Measurements from ENCODE around the gene USP13. TPM values are rescaled to one million over a fixed set of nuclear protein-coding genes. Genes with fewer than 3 reads are reported as not detected.

The USP13 gene
- total and polyA plus RNA-seq, 2 donors, result 6.4 to 12.1 TPM

DNA sequence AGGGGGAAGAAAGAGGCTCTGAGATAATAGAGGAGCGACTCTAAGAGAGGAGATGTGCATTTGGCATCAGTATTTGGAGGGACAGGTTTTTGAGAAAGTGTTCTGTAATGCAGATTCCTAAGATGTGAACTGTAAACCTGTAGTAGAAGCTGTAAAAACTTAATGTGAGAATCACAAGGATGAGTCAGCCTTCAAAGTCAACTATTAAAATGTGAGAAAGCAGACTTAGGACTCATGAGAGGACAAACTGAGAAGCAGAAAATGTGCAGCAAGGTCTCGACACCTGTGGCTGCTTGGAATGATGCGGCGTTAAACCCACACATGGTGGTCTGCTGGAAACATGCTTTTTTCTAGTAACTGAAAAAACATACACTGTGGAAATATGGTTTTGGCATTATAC lies 36.0 kb downstream of the USP13 start:
- WGBS, result 93% methylated on average over 4 of the region's 4 CpGs
- DNase-seq (ENCODE audit: extremely low spot score), result no peak
- no peak overlapping the region for H3K27ac ChIP-seq (ENCODE audit: low read depth)
- H3K36me3 ChIP-seq (ENCODE audit: insufficient read depth), result peaks cover 1% of the 10 kb centered on the region
- H3K4me3 ChIP-seq (ENCODE audit: low read depth, low read length), result no peak overlapping the region
- H3K4me1 ChIP-seq (ENCODE audit: insufficient read depth), result no peaks in the 10 kb centered on the region

- DNase-seq (ENCODE audit: extremely low spot score), result no peak
- peaks cover 1% of the 10 kb centered on the region for H3K36me3 ChIP-seq (ENCODE audit: insufficient read depth)
- WGBS, result 96% methylated on average over 6 of the region's 6 CpGs
- H3K4me3 ChIP-seq (ENCODE audit: low read depth, low read length), result no peak overlapping the region
- no peaks in the 10 kb centered on the region for H3K4me1 ChIP-seq (ENCODE audit: insufficient read depth)
- H3K27ac ChIP-seq (ENCODE audit: low read depth), result no peak overlapping the region
Measured at GRCh38 chr3:179694731-179695130, 41.9 kb downstream of the USP13 start.

DNA sequence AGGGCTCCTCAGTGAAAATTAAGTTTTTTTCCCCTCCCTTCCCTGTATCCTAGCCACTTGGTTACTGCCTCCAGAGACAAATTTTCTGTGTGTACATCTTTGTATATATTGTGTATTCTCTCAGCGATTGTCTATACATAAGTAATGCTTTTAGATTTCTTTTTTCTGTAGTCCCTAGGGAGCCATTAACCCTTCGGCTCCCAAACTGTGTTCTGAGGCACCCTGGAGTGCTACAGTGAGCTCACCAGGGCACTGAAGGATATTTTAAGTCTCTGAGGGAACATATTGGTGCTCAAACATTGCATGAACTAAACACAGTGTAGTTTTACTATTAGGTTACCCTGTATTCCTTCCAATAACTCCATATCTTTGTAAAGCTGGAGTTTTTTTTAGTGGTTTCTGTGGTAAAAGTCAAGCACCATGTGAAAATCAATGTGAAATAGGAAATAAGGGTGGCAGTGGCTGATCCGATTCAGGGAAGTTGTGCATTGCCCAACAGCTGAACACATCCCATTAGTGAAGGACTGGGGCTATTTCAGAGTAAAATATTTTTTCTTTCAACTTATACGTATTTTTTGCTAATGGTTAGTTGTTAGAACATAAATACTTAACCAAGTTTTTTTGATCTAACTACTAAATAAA lies 43.0 kb downstream of the USP13 start:
- no peak overlapping the region for H3K27ac ChIP-seq (ENCODE audit: low read depth)
- no peak overlapping the region for H3K4me3 ChIP-seq (ENCODE audit: low read depth, low read length)
- H3K4me1 ChIP-seq (ENCODE audit: insufficient read depth), result no peaks in the 10 kb centered on the region
- H3K36me3 ChIP-seq (ENCODE audit: insufficient read depth), result peaks cover 1% of the 10 kb centered on the region
- WGBS, result 82% methylated on average over 4 of the region's 4 CpGs
- DNase-seq (ENCODE audit: extremely low spot score), result no peak

DNA sequence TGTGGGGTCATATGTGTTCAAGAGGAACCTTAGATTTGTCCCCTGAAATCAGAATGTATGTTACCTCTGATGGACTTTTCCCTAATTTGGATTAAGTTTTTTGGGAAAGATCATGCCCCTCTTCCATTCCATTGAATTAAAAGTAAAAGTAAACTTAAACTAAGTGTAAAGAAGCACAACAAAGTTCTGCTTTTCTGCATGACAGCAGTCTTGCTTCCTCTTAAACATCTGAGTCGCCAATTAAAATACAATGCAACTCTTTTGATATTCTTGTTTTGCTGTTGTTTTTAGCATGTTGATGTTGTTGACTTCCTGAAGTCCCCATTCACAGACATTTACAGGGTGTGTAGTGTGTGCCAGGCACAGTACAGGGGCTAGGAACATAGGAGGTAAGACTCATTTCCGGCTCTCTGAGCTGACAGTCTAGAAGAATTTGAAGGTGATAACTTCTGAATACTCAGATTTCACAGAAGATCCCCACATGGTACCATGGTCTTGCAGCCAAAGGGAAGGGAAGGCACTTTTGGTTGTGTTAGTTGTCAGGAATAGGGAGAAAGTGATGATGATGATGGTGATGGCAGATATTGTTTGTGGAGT lies 45.0 kb downstream of the USP13 start:
- 87% methylated on average over 2 of the region's 2 CpGs for WGBS
- no peak for DNase-seq (ENCODE audit: extremely low spot score)
- no peak overlapping the region for H3K4me3 ChIP-seq (ENCODE audit: low read depth, low read length)
- no peak overlapping the region for H3K27ac ChIP-seq (ENCODE audit: low read depth)
- no peaks in the 10 kb centered on the region for H3K4me1 ChIP-seq (ENCODE audit: insufficient read depth)
- peaks cover 3% of the 10 kb centered on the region for H3K36me3 ChIP-seq (ENCODE audit: insufficient read depth)

DNA sequence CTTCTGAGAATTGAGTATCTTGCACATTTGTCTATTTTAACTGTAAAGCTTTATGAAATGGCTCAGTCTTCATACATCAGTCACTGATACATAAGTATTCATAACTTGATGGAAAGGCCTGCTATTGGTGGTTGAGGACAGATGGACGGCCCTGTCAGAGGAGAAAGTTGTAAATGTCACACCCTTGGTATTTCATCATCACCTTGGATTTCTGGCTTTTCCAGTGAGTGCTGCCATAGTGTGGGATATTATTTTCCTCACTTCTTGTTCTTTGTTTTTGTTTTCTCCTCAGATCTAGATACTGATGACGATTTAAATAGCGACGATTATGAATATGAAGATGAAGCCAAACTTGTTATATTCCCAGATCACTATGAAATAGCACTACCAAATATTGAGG lies 47.9 kb downstream of the USP13 start:
- no peak overlapping the region for H3K4me3 ChIP-seq (ENCODE audit: low read depth, low read length)
- H3K4me1 ChIP-seq (ENCODE audit: insufficient read depth), result no peaks in the 10 kb centered on the region
- WGBS, result 95% methylated on average over 4 of the region's 4 CpGs

DNA sequence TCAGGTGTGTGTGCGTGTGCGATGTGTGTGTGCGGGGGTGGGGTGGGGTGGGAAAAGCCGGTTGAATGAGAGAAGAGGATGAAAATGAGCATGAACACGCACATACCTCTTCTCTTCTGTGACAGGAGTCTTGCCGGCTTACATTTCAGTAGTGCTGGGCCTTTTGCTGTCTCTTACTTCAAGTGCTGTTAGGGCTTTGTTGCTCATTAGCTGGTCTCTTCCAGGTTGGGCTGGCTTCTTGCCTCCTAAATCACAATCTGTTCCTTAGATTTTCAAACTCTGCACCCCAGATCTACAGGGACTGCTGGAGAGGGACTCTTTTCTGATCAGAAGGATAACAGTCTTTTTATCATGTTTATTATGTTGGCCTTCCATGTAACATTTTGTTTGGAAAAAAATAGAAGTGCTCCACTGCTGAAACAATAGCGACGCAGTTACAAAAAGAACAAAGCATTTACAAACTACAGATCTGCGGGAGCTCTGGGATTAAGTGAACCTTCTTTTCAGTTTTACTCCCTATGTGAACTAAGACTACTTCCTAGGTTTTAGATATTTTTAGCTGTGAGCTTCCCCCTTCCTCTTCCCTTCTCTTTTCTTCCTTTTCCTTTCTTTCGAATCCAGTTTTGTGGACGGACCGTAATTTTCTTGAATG lies 48.5 kb downstream of the USP13 start:
- 86% methylated on average over 12 of the region's 12 CpGs for WGBS
- Histone ChIP-seq H3K4me1 (ENCODE audit: insufficient read depth) (no peaks in the 10 kb centered on the region), H3K36me3 (ENCODE audit: insufficient read depth) (peaks cover 3% of the 10 kb centered on the region), H3K27ac (ENCODE audit: low read depth) (no peak overlapping the region), H3K4me3 (ENCODE audit: low read depth, low read length) (no peak overlapping the region)
- DNase-seq (ENCODE audit: extremely low spot score), result no peak

More for the DNA sequence above, 47.9 kb downstream of the USP13 start:
- H3K27ac ChIP-seq (ENCODE audit: low read depth), result no peak overlapping the region
- peaks cover 3% of the 10 kb centered on the region for H3K36me3 ChIP-seq (ENCODE audit: insufficient read depth)
- DNase-seq (ENCODE audit: extremely low spot score), result no peak

DNA sequence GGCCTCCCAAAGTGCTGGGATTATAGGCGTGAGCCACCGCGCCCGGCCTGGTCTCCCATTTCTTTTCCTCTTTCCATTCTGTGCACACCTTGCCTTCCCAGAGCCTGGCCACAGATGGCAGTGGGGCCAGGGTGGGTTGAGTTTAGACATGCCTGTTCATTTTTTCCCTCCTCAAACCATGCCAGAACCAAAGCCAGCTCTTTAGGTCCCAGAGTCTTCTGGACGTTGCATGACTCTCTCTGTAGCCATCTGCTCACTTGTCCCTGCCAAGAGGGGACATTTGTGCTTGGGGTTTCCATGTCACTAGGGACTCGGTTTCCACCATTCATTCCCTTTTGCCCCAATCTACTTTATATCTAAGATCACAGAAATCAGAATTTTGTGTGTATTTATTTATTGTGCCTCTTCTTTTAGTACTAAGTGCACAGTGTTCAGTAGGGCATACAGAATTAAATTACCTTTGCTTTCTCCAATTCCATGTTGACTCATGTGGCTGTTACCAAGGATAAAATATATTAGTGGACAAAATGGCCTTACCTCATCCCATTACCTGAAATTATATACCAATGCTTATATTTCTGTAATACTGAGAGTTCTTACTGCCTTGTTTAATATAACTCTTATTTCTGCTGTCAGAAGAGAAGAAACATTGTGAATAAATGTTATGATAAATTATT lies 49.6 kb downstream of the USP13 start:
- no peak for DNase-seq (ENCODE audit: extremely low spot score)
- no peak overlapping the region for H3K27ac ChIP-seq (ENCODE audit: low read depth)
- peaks cover 3% of the 10 kb centered on the region for H3K36me3 ChIP-seq (ENCODE audit: insufficient read depth)
- 97% methylated on average over 6 of the region's 6 CpGs for WGBS
- no peaks in the 10 kb centered on the region for H3K4me1 ChIP-seq (ENCODE audit: insufficient read depth)
- H3K4me3 ChIP-seq (ENCODE audit: low read depth, low read length), result no peak overlapping the region

DNA sequence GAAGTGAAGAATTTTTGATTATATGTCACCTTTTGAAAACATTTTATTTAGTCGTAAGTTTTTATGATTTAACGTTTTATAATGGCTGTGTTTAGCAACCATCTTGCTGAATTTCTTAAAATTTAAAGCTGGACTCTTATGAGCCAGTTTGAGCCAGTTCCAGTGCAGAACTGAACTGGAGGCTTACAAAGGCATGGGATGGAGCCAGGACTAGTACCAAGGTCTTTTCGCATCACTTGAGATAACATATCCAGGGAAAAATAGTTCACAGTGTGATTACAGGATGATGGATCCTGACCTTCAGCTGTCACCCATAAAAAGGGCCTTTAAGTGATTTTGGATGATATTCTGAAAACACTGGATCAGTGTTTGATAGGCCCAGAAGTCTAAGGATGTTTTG lies 51.0 kb downstream of the USP13 start:
- Histone ChIP-seq H3K36me3 (ENCODE audit: insufficient read depth) (peaks cover 3% of the 10 kb centered on the region), H3K4me3 (ENCODE audit: low read depth, low read length) (no peak overlapping the region), H3K27ac (ENCODE audit: low read depth) (no peak overlapping the region), H3K4me1 (ENCODE audit: insufficient read depth) (no peaks in the 10 kb centered on the region)
- no peak for DNase-seq (ENCODE audit: extremely low spot score)
- WGBS, result 94% methylated on average over 3 of the region's 3 CpGs

- H3K4me3 ChIP-seq (ENCODE audit: low read depth, low read length), result no peak overlapping the region
- peaks cover 2% of the 10 kb centered on the region for H3K36me3 ChIP-seq (ENCODE audit: insufficient read depth)
- H3K27ac ChIP-seq (ENCODE audit: low read depth), result no peak overlapping the region
- DNase-seq (ENCODE audit: extremely low spot score), result no peak
- 92% methylated on average over 1 of the region's 1 CpG for WGBS
- H3K4me1 ChIP-seq (ENCODE audit: insufficient read depth), result no peaks in the 10 kb centered on the region
Measured at GRCh38 chr3:179706233-179706632, 53.4 kb downstream of the USP13 start.

DNA sequence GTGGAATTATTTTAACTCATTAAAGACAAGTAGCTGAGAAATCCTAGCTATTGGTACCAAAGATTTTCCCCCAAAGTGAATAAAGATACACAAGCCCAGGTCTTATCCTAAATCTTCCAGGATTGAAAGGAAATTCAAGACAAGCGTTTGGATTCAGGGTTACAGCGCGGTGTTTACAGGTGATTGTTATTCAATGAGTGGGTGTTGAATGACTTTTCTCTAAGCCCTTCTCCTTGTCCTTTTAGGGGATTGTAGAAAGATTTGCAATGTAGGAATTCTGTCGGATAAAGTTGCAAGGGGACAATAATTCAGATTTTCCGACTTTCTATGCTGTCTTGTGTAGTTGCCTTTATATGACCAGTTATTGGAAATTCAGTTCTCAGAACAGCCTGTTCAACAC lies 57.2 kb downstream of the USP13 start:
- peaks cover 2% of the 10 kb centered on the region for H3K36me3 ChIP-seq (ENCODE audit: insufficient read depth)
- 79% methylated on average over 5 of the region's 5 CpGs for WGBS
- no peaks in the 10 kb centered on the region for H3K4me1 ChIP-seq (ENCODE audit: insufficient read depth)

GRCh38 chr3:179713643-179714090 lies 60.8 kb downstream of the USP13 start:
- 86% methylated on average over 6 of the region's 6 CpGs for WGBS
- H3K4me3 ChIP-seq (ENCODE audit: low read depth, low read length), result no peak overlapping the region
- H3K27ac ChIP-seq (ENCODE audit: low read depth), result no peak overlapping the region
- no peaks in the 10 kb centered on the region for H3K4me1 ChIP-seq (ENCODE audit: insufficient read depth)
- H3K36me3 ChIP-seq (ENCODE audit: insufficient read depth), result peaks cover 3% of the 10 kb centered on the region
- DNase-seq (ENCODE audit: extremely low spot score), result no peak

More for the DNA sequence above, 57.2 kb downstream of the USP13 start:
- Histone ChIP-seq H3K4me3 (ENCODE audit: low read depth, low read length) (no peak overlapping the region), H3K27ac (ENCODE audit: low read depth) (no peak overlapping the region)
- no peak for DNase-seq (ENCODE audit: extremely low spot score)

GRCh38 chr3:179715582-179715981 lies 62.7 kb downstream of the USP13 start:
- 93% methylated on average over 7 of the region's 7 CpGs for WGBS
- no peaks in the 10 kb centered on the region for H3K4me1 ChIP-seq (ENCODE audit: insufficient read depth)
- H3K36me3 ChIP-seq (ENCODE audit: insufficient read depth), result peaks cover 2% of the 10 kb centered on the region
- no peak for DNase-seq (ENCODE audit: extremely low spot score)
- no peak overlapping the region for H3K4me3 ChIP-seq (ENCODE audit: low read depth, low read length)
- H3K27ac ChIP-seq (ENCODE audit: low read depth), result no peak overlapping the region

GRCh38 chr3:179716226-179716625 lies 63.4 kb downstream of the USP13 start:
- peaks cover 1% of the 10 kb centered on the region for H3K36me3 ChIP-seq (ENCODE audit: insufficient read depth)
- H3K27ac ChIP-seq (ENCODE audit: low read depth), result no peak overlapping the region
- 97% methylated on average over 4 of the region's 4 CpGs for WGBS
- no peak overlapping the region for H3K4me3 ChIP-seq (ENCODE audit: low read depth, low read length)
- no peaks in the 10 kb centered on the region for H3K4me1 ChIP-seq (ENCODE audit: insufficient read depth)
- no peak for DNase-seq (ENCODE audit: extremely low spot score)

- DNase-seq (ENCODE audit: extremely low spot score), result no peak
- WGBS, result 86% methylated on average over 2 of the region's 2 CpGs
- Histone ChIP-seq H3K4me3 (ENCODE audit: low read depth, low read length) (no peak overlapping the region), H3K4me1 (ENCODE audit: insufficient read depth) (no peaks in the 10 kb centered on the region), H3K27ac (ENCODE audit: low read depth) (no peak overlapping the region), H3K36me3 (ENCODE audit: insufficient read depth) (peaks cover 1% of the 10 kb centered on the region)
Measured at GRCh38 chr3:179716811-179717210, 64.0 kb downstream of the USP13 start.

All from urinary bladder (tissue), 4 donors.